Hepatic stellate cell (primary cell): Measurements from ENCODE around the gene WASF1.
A peak's percentile ranks its signal among the peaks of the same experiment; 100 is the strongest.

Source experiments
- DNase-seq: peaks from one replicate; pipeline ENCODE4 v3.0.0; 2011; ENCODE audit warnings: low spot score

Gene WASF1

DNA sequence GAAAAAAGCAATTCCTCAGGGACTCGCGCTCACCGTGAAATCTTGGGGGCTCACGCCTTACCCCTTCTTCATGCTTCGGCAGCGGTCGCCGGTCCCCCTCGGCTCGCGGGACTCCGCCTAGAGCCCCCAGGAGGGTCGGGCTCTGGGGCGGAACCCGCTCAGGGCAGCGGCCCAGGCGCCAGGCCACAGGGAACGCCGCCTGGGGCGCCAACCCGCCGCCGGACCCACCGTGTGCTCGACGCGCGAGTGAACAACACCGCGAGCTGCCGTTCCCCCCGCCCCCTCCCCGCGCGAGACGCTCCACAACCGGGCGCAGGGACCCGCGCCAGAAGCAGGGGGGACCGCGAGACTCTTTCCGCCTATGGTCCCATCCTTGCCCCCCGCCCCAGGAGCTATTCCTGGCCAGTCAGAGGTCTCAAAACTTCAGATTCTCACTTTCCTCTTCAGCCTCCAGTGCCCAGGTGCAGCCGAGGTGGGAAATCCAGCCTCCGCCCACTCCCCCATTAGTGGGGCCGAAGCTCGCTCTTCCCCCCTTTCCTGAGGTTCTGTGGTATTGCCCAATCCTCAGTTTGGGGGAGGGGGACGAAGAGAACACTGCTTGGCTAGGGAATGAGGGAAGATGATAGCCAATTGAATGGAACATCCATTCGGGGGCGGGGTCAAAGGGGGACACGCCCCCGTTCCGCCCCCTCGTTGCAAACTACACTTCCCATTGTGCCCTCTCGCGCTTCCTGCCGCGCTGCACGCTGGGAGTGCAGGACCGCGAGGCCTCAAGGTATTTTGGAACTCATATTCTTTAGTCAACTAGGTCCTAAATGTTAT is at the start of gene WASF1:
WASF1 (minus strand) TSS at position 265 of the 822 bp plus-strand sequence. CDS start 52,069 bp downstream, outside the sequence.
- peak; percentile 89 for DNase-seq

DNA sequence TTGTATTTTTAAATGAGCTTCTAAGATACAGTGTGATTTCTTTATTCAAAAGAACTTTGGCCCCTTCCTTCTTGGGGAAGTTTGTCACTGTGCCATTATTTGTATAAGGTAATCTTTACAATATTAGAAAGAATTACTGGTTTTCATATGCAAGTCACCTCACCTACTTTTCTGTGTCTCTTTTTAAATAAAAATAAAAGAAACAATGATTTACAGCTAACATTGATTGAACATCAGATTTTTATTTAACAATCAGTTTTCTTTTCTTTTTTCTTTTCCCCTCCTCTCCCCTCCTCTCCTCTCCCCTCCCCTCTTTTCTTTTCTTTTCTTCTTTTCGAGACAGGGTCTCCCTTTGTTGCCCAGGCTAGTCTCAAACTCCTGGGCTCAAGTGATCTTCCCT is 46.8 kb upstream of the WASF1 start:
- no peak for DNase-seq

DNA sequence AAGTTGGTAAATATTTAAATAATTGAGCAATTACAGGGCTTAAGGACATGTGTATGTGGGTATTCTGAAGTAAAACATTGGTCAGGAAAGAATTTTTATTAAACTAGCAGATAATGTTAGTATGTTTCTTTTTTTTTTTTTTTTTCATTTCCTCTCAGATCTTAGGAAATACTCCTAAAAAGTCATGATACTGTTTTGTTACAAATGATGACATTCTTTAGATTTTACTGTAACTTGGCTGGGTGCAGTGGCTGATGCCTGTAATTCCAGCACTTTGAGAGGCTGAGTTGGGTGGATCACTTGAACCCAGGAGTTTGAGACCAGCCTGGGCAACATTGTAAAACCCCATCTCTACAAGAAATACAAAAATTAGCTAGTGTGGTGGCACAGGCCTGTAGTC is 42.3 kb upstream of the WASF1 start:
- no peak for DNase-seq

DNA sequence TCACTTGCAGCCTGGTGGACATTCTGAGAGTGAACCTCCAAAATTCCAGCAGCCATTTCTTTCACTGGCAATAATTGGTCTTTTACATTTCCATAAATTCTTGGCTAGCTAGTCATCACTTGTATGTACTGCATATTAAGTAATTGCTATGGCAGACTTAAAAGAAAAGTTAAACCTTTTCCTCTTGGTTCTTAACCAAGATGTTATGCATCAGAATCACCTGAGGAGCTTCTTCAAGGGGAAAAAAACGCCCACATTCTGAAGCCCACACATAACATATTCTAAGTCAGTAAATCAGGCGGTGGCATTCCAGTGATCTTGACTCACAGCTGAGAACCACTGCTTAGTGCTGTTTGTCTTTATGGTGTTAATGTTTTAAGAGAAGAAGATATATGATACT is 37.8 kb upstream of the WASF1 start:
- no peak for DNase-seq

DNA sequence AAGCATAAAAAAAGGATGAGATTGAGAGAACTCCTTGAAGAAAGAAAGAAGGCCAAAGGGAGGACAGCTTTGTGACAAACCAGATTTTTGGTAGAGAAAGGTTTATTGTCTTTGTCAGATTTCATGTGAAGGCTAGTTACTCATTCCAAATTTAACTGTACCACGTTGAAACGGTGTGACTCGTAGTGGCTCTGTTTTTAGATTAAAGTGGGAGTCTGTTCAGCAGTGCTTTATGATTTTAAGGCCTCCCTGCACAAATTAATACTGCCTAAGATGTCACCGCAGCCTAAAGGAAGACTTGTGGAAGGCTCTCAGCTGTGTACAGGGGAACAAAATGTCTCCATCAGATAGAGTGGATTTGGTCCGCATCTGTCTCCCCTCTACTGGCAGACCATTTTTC is 36.7 kb upstream of the WASF1 start:
- DNase-seq: no peak

DNA sequence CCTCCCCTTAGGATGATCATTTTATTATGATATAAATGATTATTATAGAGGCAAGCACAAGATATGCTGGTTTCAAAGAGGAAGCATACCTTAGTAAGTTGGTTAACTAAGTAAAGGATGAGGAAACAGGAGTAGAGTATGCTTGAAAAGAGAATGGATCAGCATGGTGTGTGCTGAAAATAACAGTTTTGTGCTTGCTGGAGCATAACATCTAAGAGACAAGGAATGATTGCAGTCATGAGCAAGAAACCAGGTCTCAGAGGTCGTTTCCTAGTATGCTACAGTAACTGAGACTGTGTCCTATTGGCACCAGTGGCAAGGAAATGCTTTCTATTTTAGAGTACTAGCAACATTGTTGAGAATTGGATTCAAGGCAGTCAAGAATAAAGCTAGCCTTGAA is 34.9 kb upstream of the WASF1 start:
- DNase-seq: no peak

DNA sequence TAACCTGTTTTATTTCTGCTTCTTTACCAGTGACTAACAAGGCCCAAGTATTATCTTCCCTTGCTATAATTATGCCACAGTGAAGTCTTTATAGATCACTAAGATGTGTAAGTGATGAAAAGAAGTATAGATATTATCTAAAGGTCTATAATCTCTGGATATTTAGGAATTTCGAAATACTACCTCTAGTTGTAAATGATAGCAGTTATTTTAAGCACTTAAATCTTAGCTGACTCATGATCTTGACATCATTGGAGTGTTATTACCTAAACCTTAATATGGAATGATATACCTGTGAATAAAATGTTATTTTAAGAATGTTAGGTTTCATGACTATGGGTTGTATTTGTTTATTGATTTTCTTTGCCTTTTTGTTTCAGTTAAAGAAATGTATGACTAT is 32.3 kb upstream of the WASF1 start:
- DNase-seq: no peak

DNA sequence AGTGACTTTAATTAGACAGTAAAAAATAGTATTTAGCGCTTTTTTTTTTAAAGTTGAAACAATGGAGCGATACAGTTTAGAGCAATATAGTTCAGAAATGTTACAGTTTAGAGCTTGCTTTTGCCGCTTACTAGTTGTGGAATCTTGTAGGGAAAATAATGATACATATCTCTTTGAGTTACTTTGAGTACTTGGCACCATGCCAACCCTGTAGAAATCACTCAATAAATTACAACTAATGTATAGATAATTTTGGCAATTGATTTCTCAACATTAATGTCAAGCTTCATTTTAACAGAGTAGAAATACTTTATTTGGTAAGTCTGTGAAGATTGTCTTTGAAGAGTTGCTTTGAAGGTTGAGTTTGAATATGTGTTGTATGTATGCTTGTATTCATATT is 28.2 kb upstream of the WASF1 start:
- no peak for DNase-seq

DNA sequence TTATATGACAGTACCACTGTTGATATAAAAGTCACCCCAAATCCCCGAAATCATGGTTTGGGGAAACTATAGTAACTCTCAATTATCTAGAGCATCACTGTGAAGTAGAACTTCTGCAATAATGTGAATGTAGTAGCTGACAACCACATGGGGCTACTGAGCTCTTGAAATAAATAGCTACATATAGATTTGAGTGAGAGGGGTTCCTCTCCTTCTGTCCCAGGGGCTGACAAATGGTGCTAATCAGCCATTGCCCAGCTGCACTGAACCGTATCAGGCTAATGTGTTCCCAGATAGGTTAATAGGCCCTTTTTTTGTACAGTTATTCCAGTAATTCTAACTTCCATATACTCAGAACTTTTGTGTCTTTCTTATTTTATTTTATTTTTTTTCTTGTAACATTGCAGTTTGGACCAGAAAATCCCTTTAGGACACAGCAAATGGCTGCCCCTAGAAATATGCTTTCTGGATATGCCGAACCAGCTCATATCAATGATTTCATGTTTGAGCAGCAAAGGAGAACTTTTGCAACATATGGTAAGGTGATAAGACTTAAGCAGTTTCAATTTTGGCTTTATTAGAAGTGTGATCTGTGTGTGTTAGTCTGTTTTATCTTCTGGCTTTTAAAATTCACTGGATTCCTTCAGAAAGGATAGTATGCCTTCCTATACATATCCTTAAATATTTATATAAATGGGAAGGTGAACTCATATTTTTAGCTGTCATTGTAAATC is 21.8 kb upstream of the WASF1 start:
- no peak for DNase-seq

DNA sequence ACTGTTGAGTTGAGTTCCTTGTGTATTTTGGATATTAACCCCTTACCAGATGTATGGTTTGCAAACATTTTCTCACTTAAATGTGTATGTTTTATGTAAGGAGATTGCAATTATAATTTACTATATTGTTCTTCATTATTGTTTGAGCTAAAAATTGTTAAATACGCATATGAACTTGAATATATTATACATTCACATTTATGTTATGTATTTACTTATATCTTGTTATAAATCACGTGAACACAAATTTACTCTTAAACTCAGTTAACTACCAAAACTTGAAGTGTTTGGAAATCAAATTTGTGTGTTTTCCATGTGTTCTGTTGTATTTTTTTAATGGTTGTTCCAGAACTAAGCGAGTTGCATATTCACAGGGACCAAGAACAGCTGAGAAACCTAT is 19.1 kb upstream of the WASF1 start:
- DNase-seq: no peak

DNA sequence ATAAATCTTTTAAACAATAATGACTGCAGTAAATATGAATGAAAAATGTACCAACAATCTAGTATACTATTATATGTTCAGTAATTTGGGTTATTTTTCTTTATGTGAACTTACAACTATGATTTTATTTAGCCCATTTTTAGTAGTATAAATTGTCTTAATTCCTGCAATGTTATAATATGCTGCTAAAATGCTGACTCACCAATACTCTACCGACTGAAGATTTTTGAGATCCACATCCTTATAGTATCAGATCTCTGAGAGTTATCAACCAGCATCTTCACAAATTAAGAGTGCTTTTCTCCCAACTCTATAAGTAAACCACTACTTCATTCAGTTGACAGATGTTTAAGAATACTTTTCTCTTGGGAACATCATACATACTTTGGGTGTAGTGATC is 17.4 kb upstream of the WASF1 start:
- DNase-seq: no peak

DNA sequence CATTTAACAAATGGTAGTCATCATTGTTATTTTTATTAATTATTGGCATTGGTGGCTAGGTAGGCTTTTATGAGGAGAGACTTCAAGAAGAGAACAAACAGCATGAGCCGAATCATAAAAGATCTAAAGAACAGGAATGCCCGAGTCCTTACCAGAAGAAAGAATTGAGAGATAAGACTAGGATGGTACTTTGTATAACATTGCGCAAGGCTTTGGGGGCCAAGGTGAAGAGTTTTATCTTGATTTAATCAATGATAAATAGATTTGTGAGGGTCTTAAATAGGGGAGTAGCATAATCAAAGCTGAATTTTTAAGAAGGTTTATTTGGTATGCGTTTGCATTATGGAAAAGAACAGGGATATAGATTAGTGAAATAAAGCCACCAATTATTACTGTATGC is 16.2 kb upstream of the WASF1 start:
- no peak for DNase-seq

DNA sequence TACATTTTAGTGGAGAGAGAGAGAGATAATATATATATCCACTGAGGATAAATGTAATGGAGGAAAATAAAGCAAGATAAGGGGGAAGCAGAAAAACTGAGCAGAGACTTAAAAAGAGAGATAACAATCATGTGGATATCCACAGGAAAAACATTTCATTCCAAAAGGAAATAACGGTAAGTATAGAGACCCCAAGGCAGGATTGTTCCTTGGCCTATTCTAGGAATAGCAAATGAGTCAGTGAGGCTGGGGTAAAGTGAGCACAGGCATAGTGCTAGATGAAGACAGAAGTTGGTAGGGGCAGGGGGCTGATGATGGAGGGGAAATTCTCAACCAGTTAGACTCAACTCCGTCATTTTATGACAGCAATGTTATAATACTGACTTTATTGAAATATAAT is 12.0 kb upstream of the WASF1 start:
- no peak for DNase-seq

DNA sequence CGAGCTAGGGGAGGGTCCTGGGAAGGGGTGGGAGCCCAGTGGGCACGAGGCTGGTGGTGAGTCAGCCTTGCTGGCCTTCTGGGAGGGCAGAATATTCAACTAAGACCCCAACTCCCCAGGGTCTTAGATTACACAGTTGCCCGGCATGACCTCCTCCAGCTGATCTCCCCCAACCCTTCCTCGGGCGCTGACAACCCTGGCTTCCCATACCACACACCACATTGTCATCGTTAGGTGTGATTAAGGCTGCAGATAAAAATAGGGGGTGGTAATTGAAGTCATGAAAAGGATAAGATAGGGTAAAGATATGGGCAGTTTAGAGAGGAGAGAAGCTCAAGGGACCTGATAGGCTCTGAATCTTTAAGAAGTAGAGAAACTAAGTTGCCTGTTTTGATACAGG is 11.3 kb upstream of the WASF1 start:
- DNase-seq: no peak

DNA sequence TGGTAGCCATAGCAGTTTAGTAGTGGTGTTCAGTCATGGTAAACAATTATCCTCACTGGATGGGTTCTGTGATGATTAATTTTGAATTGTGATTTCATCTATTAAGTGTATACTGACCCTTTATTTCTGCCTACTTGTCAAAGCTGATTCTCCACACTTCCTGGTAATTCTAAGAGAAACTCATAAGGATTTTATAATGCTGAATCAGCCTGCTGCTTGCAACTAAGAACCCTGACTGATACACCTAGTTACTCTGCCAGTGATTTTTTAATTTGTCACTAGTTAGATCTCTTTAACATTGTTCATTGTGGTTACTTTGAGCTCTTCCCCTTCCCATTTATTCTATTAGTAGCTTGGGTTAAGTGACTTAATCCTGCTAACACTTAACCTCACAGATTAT is 9.3 kb upstream of the WASF1 start:
- DNase-seq: no peak

DNA sequence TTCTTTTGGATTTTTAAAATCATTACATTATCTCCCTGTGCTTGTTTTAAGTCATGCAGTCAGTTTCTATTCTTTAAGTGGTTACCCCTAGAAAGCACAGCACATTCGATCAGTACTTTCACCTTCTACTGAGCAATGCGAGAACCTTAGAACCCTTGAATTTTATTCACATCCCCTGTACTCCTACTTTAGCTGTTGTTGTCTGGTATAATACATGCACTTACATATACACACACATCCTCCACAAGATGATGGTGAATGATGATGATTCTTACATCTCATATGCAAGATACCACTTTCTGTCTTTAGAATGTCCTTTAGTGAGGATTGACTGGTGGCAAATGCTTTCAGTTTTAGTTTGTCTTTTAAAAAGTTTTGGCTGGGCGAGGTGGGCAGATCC is 6.4 kb upstream of the WASF1 start:
- no peak for DNase-seq

DNA sequence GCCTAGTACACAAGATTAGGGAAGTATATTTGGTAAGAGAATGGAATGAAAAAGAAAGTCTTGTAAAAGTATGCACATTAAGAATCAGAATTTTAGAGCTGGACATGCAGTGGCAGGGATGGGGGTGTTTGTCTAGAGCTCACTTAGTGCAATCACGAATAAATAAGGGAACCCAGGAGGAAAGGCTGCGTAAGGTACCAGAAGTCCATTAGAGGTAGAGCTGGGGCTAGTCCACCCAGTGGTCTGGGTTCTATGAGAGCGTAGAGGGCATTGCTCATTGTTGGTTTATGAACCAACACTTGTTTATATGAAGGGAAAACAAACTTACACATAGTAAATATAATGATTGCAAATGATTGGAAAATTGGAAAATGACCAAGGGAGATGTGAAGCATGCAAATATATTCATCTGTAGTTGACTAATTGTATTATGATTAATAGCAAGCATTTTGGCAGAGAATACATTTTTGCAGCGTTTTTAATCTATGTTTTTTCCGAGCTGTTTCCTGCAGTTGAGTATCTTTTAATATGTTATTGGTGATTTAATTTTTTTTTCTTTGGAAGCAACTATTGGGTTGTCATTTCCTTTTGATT is 3.9 kb upstream of the WASF1 start:
- DNase-seq: no peak

DNA sequence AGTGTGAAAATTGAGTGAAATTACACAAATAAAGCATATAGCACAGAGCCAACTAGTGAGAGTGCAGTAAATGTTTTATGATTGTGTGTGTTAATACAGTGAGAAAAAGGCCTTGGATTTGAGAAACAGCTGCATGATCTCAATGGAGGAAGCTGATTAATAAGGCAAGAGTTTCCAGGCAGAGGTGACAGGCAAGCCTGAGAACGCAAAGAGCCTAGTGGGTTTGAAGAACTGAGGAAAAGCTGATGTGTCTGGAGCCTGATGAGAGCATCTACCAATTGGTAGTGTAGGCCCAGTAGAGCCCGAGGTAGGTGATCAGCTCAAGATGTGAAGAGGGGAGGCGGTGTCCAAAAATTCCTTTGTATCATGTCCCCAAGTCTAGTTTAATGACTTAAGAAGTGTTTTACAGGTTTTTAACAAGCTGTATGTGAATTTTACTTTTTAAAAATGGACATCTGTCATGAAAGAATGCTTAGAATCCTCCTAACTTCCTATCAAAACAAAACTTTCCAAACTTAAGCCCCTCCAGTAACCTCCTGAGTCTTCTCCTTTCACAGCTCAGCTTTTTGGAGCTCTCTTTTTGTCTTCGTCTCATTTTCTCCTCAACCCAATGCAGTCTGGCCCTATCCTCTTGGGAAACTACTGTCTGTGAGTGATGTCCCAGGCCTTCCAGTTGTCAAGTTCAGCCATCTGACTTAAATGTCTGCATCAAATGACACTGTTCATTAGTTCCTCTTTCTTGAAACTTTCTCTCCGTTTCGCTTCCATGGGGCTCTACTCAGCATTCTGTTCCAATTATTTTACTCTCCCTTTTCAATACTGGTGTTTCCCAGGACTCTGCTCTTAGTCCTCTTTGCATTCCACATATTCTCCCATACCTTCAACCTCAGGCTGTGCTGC is 1.9 kb upstream of the WASF1 start:
- no peak for DNase-seq

DNA sequence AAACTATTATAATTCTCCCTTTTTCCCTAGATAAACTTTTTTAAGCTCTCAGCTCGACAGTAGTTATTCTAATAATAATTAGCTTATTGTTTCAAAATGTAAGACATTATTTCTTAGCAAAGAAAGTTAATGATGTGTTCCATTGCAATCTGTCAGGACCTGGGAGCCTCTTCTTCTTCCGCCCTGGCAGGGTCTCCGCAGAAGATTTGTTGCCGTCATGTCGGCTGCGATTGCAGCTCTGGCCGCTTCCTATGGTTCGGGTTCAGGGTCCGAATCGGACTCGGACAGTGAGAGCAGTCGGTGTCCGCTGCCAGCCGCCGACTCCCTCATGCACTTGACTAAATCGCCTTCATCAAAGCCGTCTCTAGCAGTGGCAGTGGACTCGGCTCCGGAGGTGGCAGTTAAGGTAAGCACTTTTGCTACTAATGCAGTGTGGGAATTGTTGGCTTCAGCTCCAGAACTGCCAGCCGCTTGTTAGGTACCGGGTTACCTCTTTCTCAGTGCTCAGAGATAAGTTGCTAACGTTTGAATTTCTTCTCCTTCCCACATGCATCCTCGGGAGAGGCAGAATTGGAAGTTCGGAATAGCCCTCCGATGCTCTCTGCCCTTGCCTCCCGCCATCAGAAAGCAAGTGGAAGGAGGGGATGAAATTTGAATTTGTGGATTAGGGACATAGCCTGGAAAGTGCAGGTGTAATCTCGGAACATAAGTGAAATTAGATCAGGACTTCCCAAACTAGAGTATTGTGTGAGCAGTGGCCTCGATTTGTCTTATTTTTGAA is 948 bp upstream of the WASF1 start, which contains the start of gene CDC40:
CDC40 (plus strand) TSS at position 200 of the 781 bp plus-strand sequence; CDS start at position 218, 18 bp downstream.
- DNase-seq: peak; percentile 55

DNA sequence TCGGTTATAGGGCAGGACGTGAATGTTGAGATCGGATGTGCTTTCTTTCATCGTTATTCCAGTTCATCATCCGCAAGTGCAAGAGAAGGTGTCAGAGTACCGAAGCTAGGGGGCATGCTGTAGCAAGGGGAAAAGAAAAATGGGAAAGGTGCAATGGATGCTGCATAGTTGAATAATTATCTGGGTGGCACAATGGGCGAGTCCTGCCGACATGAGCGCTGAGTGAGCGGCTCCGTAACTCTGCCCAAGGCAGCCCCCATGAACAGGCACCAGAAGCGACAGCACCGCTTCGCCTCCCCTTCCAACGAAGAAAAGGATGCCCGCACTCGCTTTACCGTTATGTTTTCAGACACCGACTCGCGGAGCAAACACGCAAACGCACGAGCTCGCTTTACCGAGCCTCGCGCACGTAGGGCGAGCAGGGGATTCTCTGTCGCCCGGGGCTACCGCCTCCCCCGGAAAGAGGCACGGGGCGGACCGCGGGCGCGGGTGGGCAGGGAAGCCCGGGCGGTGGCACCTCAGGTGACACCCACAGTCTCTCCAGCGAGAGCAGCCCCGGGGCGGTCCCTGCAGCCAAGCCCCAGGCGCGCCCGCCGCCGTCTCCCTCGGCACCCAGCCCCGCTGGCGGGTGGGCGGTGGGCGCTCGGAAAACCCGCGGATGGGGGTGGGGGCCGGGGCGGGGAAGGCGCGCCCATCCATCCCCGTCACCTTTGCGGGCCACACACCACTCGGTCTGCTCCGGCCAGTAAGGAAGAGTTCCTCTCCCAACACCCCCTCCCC is 654 bp downstream of the WASF1 start:
- DNase-seq: peak; percentile 25
